ENCODE data around the gene CITED1.

- TF ChIP-seq CTCF (conservative IDR thresholded peaks at IDR 0.05 in 1 of 2, IDR thresholded peaks at IDR 0.05 in 1 of 2; ENCODE audit: low read depth in 1 of 2, low read length in 2 of 2), result no peak
- no peak for TF ChIP-seq EZH2 (IDR thresholded peaks at IDR 0.05; ENCODE audit: low read length, missing control alignments)
Measured at GRCh38 chrX:72314881-72315280, 9.2 kb upstream of the CITED1 start.
